Osteoblast (primary cell): ENCODE results near the gene ERC1. TPM values are rescaled to one million over a fixed set of nuclear protein-coding genes. Genes with fewer than 3 reads are reported as not detected.

Experiments used
- DNase-seq: peaks from one replicate; pipeline ENCODE4 v3.0.0; 2011; ENCODE audit warnings: low spot score, mixed read lengths; ENCODE audit not compliant: insufficient read length; ENCODE audit errors: missing footprints
- H2AFZ ChIP-seq: 2 replicates; pipeline ENCODE4 v1.6.0; 2011; ENCODE audit warnings: mild to moderate bottlenecking, low read length
- H3K27ac ChIP-seq: 2 replicates; pipeline ENCODE4 v1.5.1; 2011; ENCODE audit warnings: mild to moderate bottlenecking, low read depth, low read length, moderate library complexity
- H3K27me3 ChIP-seq: 2 replicates; pipeline ENCODE4 v1.6.0; 2012; ENCODE audit warnings: mild to moderate bottlenecking, control low read depth, inconsistent platforms, low read length, moderate library complexity; ENCODE audit not compliant: insufficient read depth
- H3K36me3 ChIP-seq: 2 replicates; pipeline ENCODE4 v1.5.1; 2011; ENCODE audit warnings: mild to moderate bottlenecking, low read length, control low read depth, moderate library complexity; ENCODE audit not compliant: insufficient read depth
- H3K4me1 ChIP-seq: 2 replicates; pipeline ENCODE4 v1.5.1; 2011; ENCODE audit warnings: mild to moderate bottlenecking, low read length, control low read depth, moderate library complexity; ENCODE audit not compliant: insufficient read depth
- H3K4me2 ChIP-seq: 2 replicates; pipeline ENCODE4 v1.6.0; 2011; ENCODE audit warnings: mild to moderate bottlenecking, low read length; ENCODE audit not compliant: insufficient read depth
- H3K4me3 ChIP-seq: fragments of 200-600 bp; sonication (generic); 3 replicates; pipeline ENCODE4 v1.5.1; 2012; ENCODE audit warnings: mild to moderate bottlenecking, low read length, inconsistent platforms; ENCODE audit not compliant: insufficient read depth
- H3K79me2 ChIP-seq: 2 replicates; pipeline ENCODE4 v1.6.0; 2012; ENCODE audit warnings: mild to moderate bottlenecking, low read length, control low read depth, inconsistent platforms; ENCODE audit not compliant: insufficient read depth
- H3K9me3 ChIP-seq: 2 replicates; pipeline ENCODE4 v1.5.1; 2011; ENCODE audit warnings: low read depth, low read length, control low read depth
- H4K20me1 ChIP-seq: 2 replicates; pipeline ENCODE4 v1.6.0; 2012; ENCODE audit warnings: mild to moderate bottlenecking, low read length, control low read depth; ENCODE audit not compliant: insufficient read depth
- CTCF ChIP-seq: IDR thresholded peaks from 2 replicates; pipeline ENCODE4 v1.5.1; 2011; ENCODE audit warnings: mild to moderate bottlenecking, low read depth, low read length, moderate library complexity; ENCODE audit errors: extremely low read depth
- total RNA-seq: library from RNA; depleted of rRNA; stranded (reverse); fragments of >200 nt; gene quantifications from 2 replicates; pipeline ENCODE4 v1.2.3, GENCODE V29; 2012

The ERC1 gene
- total RNA-seq, 1 donor, result 36.2 TPM

GRCh38 chr12:1272142-1272541 is 281.1 kb downstream of the ERC1 start:
- no peaks in the 10 kb centered on the region for H3K79me2 ChIP-seq
- no peak overlapping the region for H2AFZ ChIP-seq
- no peaks in the 10 kb centered on the region for H3K9me3 ChIP-seq
- no peak overlapping the region for H3K4me3 ChIP-seq
- TF ChIP-seq CTCF, result no peak
- DNase-seq, result no peak
- H3K27me3 ChIP-seq, result no peaks in the 10 kb centered on the region
- H3K36me3 ChIP-seq, result no peaks in the 10 kb centered on the region
- H3K27ac ChIP-seq, result no peak overlapping the region
- H4K20me1 ChIP-seq, result no peaks in the 10 kb centered on the region
- H3K4me2 ChIP-seq, result no peak overlapping the region
- H3K4me1 ChIP-seq, result no peaks in the 10 kb centered on the region

GRCh38 chr12:1273051-1273450 is 282.0 kb downstream of the ERC1 start:
- no peaks in the 10 kb centered on the region for H3K9me3 ChIP-seq
- no peak overlapping the region for H3K4me2 ChIP-seq
- H4K20me1 ChIP-seq, result no peaks in the 10 kb centered on the region
- H3K4me1 ChIP-seq, result no peaks in the 10 kb centered on the region
- H3K4me3 ChIP-seq, result no peak overlapping the region
- no peaks in the 10 kb centered on the region for H3K27me3 ChIP-seq
- H3K36me3 ChIP-seq, result no peaks in the 10 kb centered on the region
- H3K79me2 ChIP-seq, result no peaks in the 10 kb centered on the region
- H3K27ac ChIP-seq, result no peak overlapping the region
- no peak for TF ChIP-seq CTCF
- H2AFZ ChIP-seq, result no peak overlapping the region
- no peak for DNase-seq

GRCh38 chr12:1277905-1278304 is 286.9 kb downstream of the ERC1 start:
- Histone ChIP-seq H3K4me1 (peaks cover 13% of the 10 kb centered on the region), H2AFZ (no peak overlapping the region), H4K20me1 (no peaks in the 10 kb centered on the region), H3K27me3 (no peaks in the 10 kb centered on the region), H3K4me2 (no peak overlapping the region), H3K9me3 (no peaks in the 10 kb centered on the region), H3K36me3 (no peaks in the 10 kb centered on the region), H3K79me2 (no peaks in the 10 kb centered on the region), H3K27ac (no peak overlapping the region), H3K4me3 (no peak overlapping the region)
- TF ChIP-seq CTCF, result no peak
- no peak for DNase-seq

GRCh38 chr12:1279050-1279449 is 288.0 kb downstream of the ERC1 start:
- H3K4me1 ChIP-seq, result peaks cover 13% of the 10 kb centered on the region
- H4K20me1 ChIP-seq, result no peaks in the 10 kb centered on the region
- no peak overlapping the region for H3K27ac ChIP-seq
- no peaks in the 10 kb centered on the region for H3K27me3 ChIP-seq
- H3K4me3 ChIP-seq, result no peak overlapping the region
- no peaks in the 10 kb centered on the region for H3K9me3 ChIP-seq
- H3K4me2 ChIP-seq, result no peak overlapping the region
- peak; percentile 56 for DNase-seq
- H3K36me3 ChIP-seq, result no peaks in the 10 kb centered on the region
- peak; percentile 34 for TF ChIP-seq CTCF
- no peak overlapping the region for H2AFZ ChIP-seq
- no peaks in the 10 kb centered on the region for H3K79me2 ChIP-seq
